GM19351 (cell line): ENCODE measurements around the gene SUCLG2.
"Not testable (repeated sequence)": the region's sequence is repeated elsewhere in the genome, so short reads cannot be mapped to it uniquely, and the experiment has no call there.

ENCODE experiments used
- ATAC-seq: cut with Tn5 transposase; IDR thresholded peaks from one replicate; pipeline ENCODE4 v1.9.1; 2021; ENCODE audit warnings: mild to moderate bottlenecking, moderate library complexity; ENCODE audit not compliant: unreplicated experiment

SUCLG2 gene

DNA sequence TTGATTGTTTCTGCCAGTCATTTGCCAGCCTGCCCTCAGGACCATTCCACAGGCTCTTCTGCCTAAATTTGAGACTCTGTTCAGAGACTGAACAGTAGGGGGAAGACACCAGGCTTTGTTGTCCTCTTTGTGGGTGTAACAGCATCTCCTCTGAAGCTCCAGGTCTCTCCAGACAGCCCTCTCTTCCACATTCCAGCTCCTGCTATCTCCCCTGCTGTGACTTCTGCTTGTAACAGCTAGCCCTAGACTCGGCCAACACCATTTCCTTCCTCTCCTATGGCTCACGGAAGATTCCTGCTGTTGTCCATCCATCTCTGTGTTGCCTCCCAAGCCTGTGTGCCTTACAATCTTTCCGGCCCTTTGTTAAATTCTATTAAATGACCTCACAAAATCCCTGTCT, 40.2 kb downstream of the SUCLG2 start:
- ATAC-seq: no peak

DNA sequence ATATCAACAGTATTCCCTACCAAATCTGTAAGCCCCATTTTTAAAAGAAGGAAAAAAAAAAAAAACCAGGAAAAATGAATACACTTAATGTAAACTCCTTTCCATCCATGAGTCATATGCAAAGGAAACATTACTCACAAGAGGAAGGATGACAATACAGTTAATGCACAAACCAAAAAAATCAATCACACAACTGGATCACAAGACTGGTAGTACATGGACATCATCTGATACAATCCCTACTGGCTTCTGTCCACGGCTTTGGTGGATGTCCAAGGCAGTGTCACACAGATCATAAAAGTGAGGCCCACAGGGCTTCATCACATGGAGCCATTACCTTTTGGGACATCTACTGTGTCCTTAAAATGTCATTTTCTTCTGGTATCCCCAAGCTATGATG, 44.0 kb downstream of the SUCLG2 start:
- no peak for ATAC-seq

- no peak for ATAC-seq
These were observed 44.7 kb downstream of the SUCLG2 start for GRCh38 chr3:67609709-67610108.

DNA sequence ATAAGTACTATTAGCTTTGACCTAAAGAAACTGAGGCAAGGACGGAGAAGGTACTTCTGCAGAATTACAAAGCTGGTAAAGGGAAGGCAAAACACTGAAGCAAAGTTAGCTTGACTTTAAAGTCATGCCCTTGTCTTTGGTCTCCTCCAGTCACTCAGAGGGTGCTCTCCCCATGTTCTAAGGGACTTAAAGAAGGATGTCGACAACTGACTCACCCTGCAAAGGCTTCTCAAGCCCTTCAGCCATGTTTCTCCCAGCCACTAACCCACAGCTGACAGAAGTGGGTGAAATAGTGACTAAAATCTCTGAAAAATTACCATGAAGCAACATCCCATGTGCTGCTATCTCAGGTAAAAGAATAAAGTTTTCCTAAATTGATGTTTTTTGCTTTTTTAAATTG, 46.4 kb downstream of the SUCLG2 start:
- no peak for ATAC-seq

DNA sequence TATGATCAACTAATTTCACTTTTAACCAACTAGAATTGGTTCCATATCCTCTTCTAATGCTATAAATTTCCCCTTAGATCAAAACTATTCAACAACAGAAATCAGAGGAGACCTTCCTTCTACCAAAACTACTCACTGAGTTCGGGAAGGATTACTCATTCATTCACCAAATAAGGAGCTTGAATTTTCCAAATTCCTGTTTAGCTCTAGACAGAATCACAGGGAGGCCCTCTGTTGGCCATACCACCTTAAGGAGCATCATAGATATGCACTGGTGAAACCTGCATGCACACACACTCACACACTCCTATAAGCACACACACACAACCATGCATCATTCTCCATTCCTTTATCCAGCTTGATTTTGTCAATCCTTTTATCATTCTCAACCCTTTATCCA, 49.0 kb downstream of the SUCLG2 start:
- ATAC-seq: no peak

GRCh38 chr3:67602816-67603215, 51.6 kb downstream of the SUCLG2 start:
- ATAC-seq: no peak

DNA sequence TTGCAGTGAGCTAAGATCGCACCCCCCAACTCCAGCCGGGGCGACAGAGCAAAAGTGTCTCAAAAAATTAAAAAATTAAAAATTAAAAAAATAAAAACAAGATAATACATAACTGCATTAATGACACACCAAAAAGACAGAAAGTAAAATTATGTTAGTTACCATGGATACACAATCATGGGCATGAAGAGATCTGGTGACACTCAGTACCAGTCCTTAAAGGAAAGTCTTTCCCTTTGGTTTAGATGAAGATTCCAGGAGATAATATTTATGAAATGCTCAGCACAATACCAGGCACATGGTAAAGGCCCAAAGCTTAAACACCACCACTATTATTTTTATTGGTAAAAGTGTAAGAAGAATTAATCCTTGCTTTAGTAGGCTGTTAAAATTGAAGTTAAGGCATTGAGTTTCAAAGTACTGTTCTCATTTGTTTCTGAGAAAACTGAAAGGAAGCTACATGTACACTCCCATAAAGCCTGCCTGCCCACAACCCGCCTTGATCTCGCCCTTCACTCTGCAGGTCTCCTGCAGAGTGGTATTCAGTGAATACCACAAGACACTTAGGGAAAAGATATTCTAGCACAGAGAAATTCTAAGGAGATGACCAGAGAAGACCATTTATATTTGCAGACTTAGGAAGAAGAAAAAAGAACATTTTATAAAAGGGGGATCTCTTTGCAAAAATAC, 52.3 kb downstream of the SUCLG2 start:
- ATAC-seq: no peak

DNA sequence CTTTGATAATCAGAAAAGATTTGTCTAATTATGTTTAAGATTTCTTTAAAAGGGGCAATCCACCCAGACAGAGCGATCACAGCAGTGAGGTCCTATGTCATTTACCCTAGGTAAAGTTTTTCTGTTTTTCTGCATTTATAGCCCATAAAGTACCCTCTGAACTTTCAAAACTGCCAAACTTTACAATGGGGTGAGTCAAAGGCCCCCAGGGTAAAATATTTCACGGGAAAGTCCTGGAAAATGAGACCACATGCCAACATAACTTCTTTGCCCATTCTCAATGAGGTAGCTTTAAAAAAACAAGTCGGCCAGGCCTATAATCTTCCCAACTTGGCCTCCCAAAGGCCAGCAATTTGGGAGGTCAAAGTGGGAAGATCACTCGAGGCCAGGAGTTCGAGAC, 53.0 kb downstream of the SUCLG2 start:
- no peak for ATAC-seq

DNA sequence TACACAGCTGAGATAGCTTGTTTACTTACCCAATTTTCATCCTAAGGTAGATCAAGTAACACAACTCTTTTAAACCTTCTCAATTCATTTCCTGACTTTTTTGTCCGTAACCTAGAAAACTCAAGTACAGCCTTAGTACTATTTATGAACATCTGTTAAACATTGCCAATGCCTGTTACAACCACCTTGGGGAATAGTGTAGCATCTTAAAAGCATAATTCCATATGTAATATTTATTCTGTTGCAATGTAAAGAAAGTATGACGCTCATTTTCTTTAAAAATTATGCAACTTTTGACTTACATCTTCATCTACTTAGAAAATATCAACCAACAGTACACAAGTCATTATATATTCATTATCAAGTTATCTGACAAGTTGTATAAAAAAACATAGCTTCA, 54.6 kb downstream of the SUCLG2 start:
- ATAC-seq: no peak

- ATAC-seq: no peak
These were observed 55.4 kb downstream of the SUCLG2 start for GRCh38 chr3:67598814-67599556.

DNA sequence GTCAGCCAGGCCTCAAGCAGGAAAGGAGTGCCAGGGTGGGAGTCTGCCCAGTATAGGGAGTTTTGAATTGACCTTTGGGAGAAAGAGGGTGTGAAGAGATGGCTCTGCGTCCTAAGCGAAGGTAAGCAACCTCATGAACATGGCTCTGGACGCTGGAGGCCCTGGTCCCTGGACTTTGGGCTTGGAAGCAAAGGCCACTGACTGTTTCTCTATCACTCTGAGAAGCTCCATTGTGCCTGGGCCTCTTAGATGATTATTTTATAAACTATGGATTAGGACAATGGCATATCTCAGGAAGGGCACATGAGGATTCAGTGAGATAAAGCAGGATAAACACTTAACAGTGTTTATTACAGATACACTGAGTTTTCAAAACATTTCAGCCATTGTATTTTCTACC, 59.0 kb downstream of the SUCLG2 start:
- no peak for ATAC-seq

GRCh38 chr3:67593761-67594234, 60.6 kb downstream of the SUCLG2 start:
- ATAC-seq: no peak

- no peak for ATAC-seq
These were observed 62.4 kb downstream of the SUCLG2 start for GRCh38 chr3:67592057-67592456.

- ATAC-seq: no peak
These were observed 66.6 kb downstream of the SUCLG2 start for GRCh38 chr3:67587811-67588210.

DNA sequence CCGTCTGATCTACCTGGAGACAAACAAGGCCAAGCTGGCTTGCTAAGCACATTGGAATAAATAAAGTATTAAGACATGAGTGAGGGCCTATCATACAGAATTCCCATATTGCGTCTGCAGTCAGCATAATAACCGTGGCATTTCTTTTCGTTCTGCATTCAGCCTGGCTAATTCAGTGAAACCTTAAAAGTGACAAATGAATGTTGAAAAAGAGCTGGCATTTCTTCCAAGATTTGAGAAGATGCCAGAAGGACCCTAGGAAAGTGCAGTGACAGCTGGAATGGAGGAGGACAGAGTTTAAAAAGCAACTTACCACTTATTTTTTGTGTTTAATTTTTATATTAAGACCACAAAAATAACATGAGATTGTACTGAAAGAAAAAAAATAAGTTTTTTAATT, 67.1 kb downstream of the SUCLG2 start:
- ATAC-seq: no peak

DNA sequence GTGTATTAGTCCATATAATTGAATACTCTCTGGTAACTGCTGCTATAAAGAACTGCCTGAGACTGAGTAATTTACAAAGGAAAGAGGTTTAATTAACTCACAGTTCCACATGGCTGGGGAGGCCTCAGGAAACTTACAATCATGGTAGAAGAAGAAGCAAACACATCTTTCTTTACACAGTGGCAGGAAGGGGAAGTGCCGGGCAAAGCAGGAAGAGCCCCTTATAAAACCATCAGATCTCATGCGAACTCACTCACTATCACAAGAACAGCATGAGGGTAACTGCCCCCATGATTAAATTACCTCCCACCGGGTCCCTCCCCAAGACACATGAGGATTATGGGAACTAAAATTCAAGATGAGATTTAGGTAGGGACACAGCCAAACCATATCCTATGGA, 69.8 kb downstream of the SUCLG2 start:
- not testable (repeated sequence) for ATAC-seq

GRCh38 chr3:67580430-67581000, 73.9 kb downstream of the SUCLG2 start:
- ATAC-seq: no peak

- no peak for ATAC-seq
These were observed 76.0 kb downstream of the SUCLG2 start for GRCh38 chr3:67578416-67578815.

DNA sequence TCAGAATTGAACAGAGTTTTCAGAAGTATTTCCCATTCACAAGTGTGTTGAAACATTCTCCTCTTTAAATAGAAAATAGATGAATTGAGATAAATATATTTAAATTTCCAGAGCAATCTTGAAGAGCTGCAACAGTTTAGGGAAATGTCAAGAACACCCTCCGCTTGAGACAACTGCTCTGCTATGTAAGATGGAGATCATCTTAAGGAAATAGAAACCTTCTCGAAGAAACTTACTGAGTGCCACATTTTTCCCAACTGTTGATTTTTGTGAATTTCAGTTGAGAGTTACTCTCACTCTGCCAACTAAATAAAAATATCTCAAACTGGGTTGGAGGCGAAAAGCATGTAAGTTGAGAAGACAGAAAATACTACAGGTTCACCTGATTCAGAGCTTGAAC, 78.0 kb downstream of the SUCLG2 start:
- no peak for ATAC-seq

- ATAC-seq: no peak
These were observed 85.1 kb downstream of the SUCLG2 start for GRCh38 chr3:67569324-67569723.

DNA sequence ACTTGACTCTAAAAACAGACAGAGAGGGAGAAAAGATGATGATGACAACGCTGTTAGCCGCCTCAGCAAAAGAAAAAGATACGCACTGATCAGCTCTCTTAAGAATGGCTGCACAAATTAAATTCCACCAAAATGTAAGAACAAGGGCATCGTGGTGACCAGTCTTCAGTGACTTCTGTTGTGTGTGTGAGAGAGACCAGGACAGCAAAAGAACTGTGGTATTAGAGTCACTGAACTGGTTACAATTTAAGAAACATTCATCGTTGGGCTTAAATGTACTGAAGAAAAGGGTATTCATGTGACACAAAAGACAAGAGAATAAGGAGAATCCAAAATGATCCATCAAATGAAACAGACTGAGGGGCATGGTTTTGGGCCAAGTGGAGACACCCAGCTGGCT, 86.5 kb downstream of the SUCLG2 start:
- no peak for ATAC-seq

DNA sequence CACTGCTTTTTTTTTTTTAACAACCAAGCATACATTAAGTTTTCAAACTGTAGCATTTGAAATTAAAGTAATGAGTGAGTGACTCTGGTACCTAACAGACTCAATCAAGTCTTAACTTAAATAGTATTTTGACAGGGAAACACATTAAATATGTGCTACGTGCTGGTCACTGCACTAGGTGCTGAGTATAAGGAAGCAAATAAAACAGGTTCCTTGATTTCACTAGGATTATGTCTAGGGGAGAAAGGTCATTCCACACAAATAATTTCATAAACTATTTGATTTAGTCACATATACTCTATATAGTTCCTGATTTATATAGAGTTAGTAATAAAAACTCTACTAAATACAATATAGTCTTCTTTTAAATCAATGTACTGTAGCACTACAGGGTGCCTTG, 89.4 kb downstream of the SUCLG2 start:
- ATAC-seq: no peak
